ENCODE measurements around the gene ADNP2. TPM values are rescaled to one million over a fixed set of nuclear protein-coding genes. Genes with fewer than 3 reads are reported as not detected.
"Not testable (repeated sequence)": the region's sequence is repeated elsewhere in the genome, so short reads cannot be mapped to it uniquely, and the experiment has no call there.

The ADNP2 gene
- total RNA-seq, 2 donors from 2014 or later = 17.5 to 36.0 TPM

DNA sequence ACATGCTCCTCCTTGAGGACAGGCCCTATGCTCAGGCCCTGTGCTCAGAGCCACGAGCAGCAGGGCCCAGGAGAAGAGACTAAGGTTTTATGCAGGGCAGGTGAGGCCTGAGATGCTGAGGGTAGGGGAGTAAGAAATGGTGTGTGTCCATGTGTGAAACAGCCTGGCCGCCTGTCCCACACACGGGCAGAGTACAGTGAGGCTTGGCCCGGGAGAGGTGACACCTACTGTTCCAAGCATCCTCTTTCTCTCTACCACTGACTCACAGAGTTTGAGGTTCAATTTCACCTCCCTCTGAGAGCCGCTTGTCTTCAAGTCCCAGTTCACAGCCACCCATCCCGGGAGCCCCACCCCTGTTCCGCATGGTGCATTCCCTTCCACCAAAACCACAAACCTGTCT lies 54.1 kb downstream of the ADNP2 start:
- WGBS = 90% methylated on average over 7 of the region's 7 CpGs
- H3K36me3 ChIP-seq = no peaks in the 10 kb centered on the region
- intact Hi-C loops (cut with DNase I) = no loop called here
- DNase-seq (ENCODE audit: low spot score) = no peak
- no peak overlapping the region for H3K4me3 ChIP-seq
- no peaks in the 10 kb centered on the region for H3K9me3 ChIP-seq
- no peaks in the 10 kb centered on the region for H3K4me1 ChIP-seq (replicated peaks)
- H3K27ac ChIP-seq = no peak overlapping the region
- no peaks in the 10 kb centered on the region for H3K27me3 ChIP-seq (replicated peaks; ENCODE audit: insufficient read depth)
- TF ChIP-seq POLR2A (IDR thresholded peaks at IDR 0.05) = no peak
- TF ChIP-seq, protein P1, sequence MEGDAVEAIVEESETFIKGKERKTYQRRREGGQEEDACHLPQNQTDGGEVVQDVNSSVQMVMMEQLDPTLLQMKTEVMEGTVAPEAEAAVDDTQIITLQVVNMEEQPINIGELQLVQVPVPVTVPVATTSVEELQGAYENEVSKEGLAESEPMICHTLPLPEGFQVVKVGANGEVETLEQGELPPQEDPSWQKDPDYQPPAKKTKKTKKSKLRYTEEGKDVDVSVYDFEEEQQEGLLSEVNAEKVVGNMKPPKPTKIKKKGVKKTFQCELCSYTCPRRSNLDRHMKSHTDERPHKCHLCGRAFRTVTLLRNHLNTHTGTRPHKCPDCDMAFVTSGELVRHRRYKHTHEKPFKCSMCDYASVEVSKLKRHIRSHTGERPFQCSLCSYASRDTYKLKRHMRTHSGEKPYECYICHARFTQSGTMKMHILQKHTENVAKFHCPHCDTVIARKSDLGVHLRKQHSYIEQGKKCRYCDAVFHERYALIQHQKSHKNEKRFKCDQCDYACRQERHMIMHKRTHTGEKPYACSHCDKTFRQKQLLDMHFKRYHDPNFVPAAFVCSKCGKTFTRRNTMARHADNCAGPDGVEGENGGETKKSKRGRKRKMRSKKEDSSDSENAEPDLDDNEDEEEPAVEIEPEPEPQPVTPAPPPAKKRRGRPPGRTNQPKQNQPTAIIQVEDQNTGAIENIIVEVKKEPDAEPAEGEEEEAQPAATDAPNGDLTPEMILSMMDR (IDR thresholded peaks at IDR 0.05) = no peak
- TF ChIP-seq POLR2AphosphoS5 (IDR thresholded peaks at IDR 0.05) = no peak

DNA sequence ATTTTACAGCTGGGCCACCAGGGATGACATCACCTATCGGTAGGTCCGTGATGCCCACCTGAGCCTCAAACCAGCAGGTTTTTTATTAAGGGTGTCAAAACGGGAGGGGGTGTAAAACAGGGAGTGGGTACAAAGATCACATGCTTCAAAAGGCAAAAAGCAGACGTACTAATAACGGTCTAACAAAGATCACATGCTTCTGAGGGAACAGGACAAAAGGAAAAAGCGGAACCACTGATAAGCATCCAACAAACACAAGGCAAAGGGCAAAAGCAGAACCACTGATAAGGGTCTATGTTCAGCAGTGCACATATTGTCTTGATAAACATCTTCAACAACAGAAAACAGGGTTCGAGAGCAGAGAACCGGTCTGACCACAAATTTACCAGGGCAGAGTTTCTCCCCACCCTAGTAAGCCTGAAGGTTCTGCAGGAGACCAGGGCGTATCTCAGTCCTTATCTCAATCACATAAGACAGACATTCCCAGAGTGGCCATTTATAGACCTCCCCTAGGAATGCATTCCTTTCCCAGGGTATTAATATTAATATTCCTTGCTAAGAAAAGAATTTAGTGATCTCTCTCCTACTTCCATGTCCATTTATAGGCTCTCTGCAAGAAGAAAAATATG lies 55.8 kb downstream of the ADNP2 start:
- WGBS = 91% methylated on average over 9 of the region's 9 CpGs
- intact Hi-C loops (cut with DNase I); H3K4me1 ChIP-seq (replicated peaks); H3K27me3 ChIP-seq (replicated peaks; ENCODE audit: insufficient read depth); H3K27ac ChIP-seq; H3K36me3 ChIP-seq; H3K9me3 ChIP-seq; DNase-seq (ENCODE audit: low spot score); H3K4me3 ChIP-seq: not testable (repeated sequence)

DNA sequence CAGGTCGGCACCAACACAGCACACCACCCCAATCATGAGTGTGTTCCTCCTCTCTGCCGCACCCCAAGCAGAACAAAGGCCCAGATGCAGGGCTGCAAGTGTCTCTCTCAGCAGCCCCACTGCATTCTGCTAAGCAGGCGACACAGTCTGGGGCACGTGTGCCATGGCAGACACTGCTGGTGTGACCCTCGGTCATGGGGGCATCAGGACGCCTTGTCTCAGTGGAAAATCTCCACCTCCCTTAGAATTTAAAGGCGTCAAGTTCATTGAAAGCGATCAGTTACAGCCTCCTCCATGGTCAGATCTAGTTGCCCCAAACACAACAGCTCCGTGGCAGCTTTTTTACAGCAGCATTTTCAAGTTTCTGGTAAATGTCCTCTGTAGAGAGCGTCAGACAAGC lies 57.2 kb downstream of the ADNP2 start:
- WGBS = 93% methylated on average over 10 of the region's 10 CpGs
- intact Hi-C loops (cut with DNase I) = no loop called here
- Histone ChIP-seq H3K4me1 (replicated peaks) (no peaks in the 10 kb centered on the region), H3K27ac (no peak overlapping the region), H3K9me3 (no peaks in the 10 kb centered on the region), H3K36me3 (no peaks in the 10 kb centered on the region), H3K27me3 (replicated peaks; ENCODE audit: insufficient read depth) (no peaks in the 10 kb centered on the region), H3K4me3 (no peak overlapping the region)
- no peak for DNase-seq (ENCODE audit: low spot score)
- TF ChIP-seq POLR2AphosphoS5 (IDR thresholded peaks at IDR 0.05) (no peak), POLR2A (IDR thresholded peaks at IDR 0.05) (no peak)
- TF ChIP-seq, protein P1 (IDR thresholded peaks at IDR 0.05) = no peak

DNA sequence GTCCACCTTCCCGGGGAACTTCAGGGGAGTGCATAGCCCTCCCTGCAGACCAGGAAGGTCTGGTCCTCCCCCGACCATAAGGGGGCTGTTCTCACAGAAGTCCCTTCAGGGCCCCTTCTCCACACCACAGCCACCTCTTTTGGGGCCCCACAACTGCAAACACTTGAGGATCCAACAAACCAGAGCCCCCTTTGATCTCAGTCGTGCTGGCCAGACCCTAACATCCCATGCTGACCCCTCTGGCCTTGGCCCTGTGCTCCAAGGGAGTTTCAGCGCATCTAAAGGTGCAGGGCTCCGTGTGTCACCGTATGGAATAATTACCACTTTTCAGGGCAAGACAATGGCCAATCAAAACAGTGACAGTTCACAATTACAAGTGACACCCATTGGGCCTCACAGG lies 57.7 kb downstream of the ADNP2 start:
- no peaks in the 10 kb centered on the region for H3K4me1 ChIP-seq (replicated peaks)

DNA sequence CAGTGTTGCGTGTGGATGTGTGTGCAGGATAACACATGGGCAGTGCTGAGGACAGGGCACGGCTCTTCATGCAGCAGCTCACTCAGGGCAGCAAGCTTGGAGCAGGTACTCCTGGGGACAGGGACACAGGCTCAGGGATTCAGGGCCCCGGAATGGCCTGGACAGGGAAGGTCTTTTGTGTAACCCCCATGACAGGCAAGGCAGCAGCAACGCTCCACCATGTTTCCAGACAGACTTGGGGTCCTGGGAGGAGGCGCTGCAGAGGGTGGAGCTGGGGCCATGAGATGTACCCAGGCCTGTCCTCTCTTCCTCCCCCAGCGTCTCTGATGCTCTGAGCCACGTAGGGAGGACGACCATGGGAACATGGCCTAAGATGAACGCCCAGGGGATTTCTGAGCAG lies 58.3 kb downstream of the ADNP2 start:
- WGBS = 91% methylated on average over 9 of the region's 9 CpGs
- no peak for DNase-seq (ENCODE audit: low spot score)
- intact Hi-C loops (cut with DNase I) = no loop called here

More for the DNA sequence above, 57.7 kb downstream of the ADNP2 start:
- Histone ChIP-seq H3K4me3 (no peak overlapping the region), H3K9me3 (no peaks in the 10 kb centered on the region), H3K36me3 (no peaks in the 10 kb centered on the region), H3K27me3 (replicated peaks; ENCODE audit: insufficient read depth) (no peaks in the 10 kb centered on the region), H3K27ac (no peak overlapping the region)
- intact Hi-C loops (cut with DNase I) = no loop called here
- TF ChIP-seq, protein P1 (IDR thresholded peaks at IDR 0.05) = no peak
- TF ChIP-seq POLR2A (IDR thresholded peaks at IDR 0.05) (no peak), POLR2AphosphoS5 (IDR thresholded peaks at IDR 0.05) (no peak)
- 81% methylated on average over 6 of the region's 6 CpGs for WGBS
- DNase-seq (ENCODE audit: low spot score) = no peak

More for the DNA sequence above, 58.3 kb downstream of the ADNP2 start:
- Histone ChIP-seq H3K9me3 (no peaks in the 10 kb centered on the region), H3K4me3 (no peak overlapping the region), H3K36me3 (no peaks in the 10 kb centered on the region), H3K4me1 (replicated peaks) (no peaks in the 10 kb centered on the region), H3K27ac (no peak overlapping the region), H3K27me3 (replicated peaks; ENCODE audit: insufficient read depth) (no peaks in the 10 kb centered on the region)
- TF ChIP-seq, protein P1 (IDR thresholded peaks at IDR 0.05) = no peak
- TF ChIP-seq POLR2A (IDR thresholded peaks at IDR 0.05) (no peak), POLR2AphosphoS5 (IDR thresholded peaks at IDR 0.05) (no peak)
